K562 (cell line): Measurements from ENCODE around the gene H2AZ2. TPM values are rescaled to one million over a fixed set of nuclear protein-coding genes. Genes with fewer than 3 reads are reported as not detected.

ENCODE experiments used
- ATAC-seq: fragments of 200-7000 bp; cut with Tn5 transposase; 3 replicates; pipeline ENCODE4 v1.9.1; 2020; ENCODE audit warnings: moderate library complexity
- BruUV-seq: library from RNA; stranded (reverse); fragments of 400-500 nt; replicated peaks from 2 replicates; lab custom pipeline; 2021; lab: Mats Ljungman, UMichigan
- CTCF ChIA-PET: fragments of 300-600 bp; formaldehyde crosslinking; extraction: SDS; loops from one replicate; lab custom pipeline; 2021; ENCODE audit warnings: low intra/inter-chr PET ratio; lab: Yijun Ruan, JAX
- POLR2A ChIA-PET: fragments of 300-600, 350-650 bp; sonication (Branson Sonifier 250); formaldehyde crosslinking; extraction: SDS; loops from one replicate; lab custom pipeline; 2021; ENCODE audit warnings: antibody characterized with exemption, inconsistent platforms; lab: Yijun Ruan, JAX
- DNase-seq, 4 experiments: peaks; one replicate each; pipeline versions ENCODE4 v3.0.0 to v3.0.0-alpha.2; 2011 to 2018; ENCODE audit warnings: low spot score in 3 of 4, mixed read lengths in 3 of 4; ENCODE audit errors: extremely low read depth in 1 of 4
- FAIRE-seq: peaks from 2 replicates; lab custom pipeline; 2011; peaks lifted over from hg19 to GRCh38; lab: Jason Lieb, UNC
- H2AFZ ChIP-seq: 2 replicates; pipeline ENCODE4 v1.6.0; 2011; ENCODE audit warnings: low read depth, low read length, control low read depth, inconsistent platforms
- H3K27ac ChIP-seq: fragments of 200-600 bp; 3 replicates; pipeline ENCODE4 v1.8.0; 2011; ENCODE audit warnings: low read depth, mild to moderate bottlenecking, control low read depth, inconsistent platforms, low read length, moderate library complexity, mixed read lengths; ENCODE audit errors: extremely low read depth
- H3K27me3 ChIP-seq, 2 experiments: fragments of 300-600 bp in 1 of 2; 2 replicates in 1 of 2; 3 replicates in 1 of 2; pipeline versions ENCODE4 v1.6.0 to v1.8.0; 2011; ENCODE audit warnings: inconsistent platforms in 2 of 2, low read length in 2 of 2, mild to moderate bottlenecking in 1 of 2, mixed read lengths in 1 of 2, moderate library complexity in 1 of 2; ENCODE audit not compliant: control insufficient read depth in 2 of 2, insufficient read depth in 2 of 2
- H3K36me3 ChIP-seq: fragments of 300-600 bp; 3 replicates; pipeline ENCODE4 v1.8.0; 2011; ENCODE audit warnings: mild to moderate bottlenecking, low read length, inconsistent platforms; ENCODE audit not compliant: control insufficient read depth, insufficient read depth
- H3K4me1 ChIP-seq, 2 experiments: fragments of 200-600 bp in 1 of 2; replicated peaks in 1 of 2; 2 replicates in 1 of 2; 3 replicates in 1 of 2; pipeline versions ENCODE4 v1.5.1 to v1.8.0; 2011; ENCODE audit warnings: inconsistent platforms in 2 of 2, low read length in 2 of 2, mild to moderate bottlenecking in 1 of 2, mixed read lengths in 1 of 2, moderate library complexity in 1 of 2; ENCODE audit not compliant: control insufficient read depth in 2 of 2, insufficient read depth in 2 of 2
- H3K4me2 ChIP-seq: 2 replicates; pipeline ENCODE4 v1.6.1; 2011; ENCODE audit warnings: low read length, control low read depth, inconsistent platforms, mixed read lengths; ENCODE audit not compliant: insufficient read depth
- H3K4me3 ChIP-seq: fragments of 200-600 bp; sonication (generic), shearing (Covaris generic); 2 replicates; pipeline ENCODE4 v1.5.1; 2016; ENCODE audit warnings: control low read depth, inconsistent platforms
- H3K79me2 ChIP-seq: fragments of 200-600 bp; 3 replicates; pipeline ENCODE4 v1.8.0; 2011; ENCODE audit warnings: low read length, inconsistent platforms; ENCODE audit not compliant: control insufficient read depth, insufficient read depth
- H3K9ac ChIP-seq, 2 experiments: 2 replicates each; pipeline versions ENCODE4 v1.6.0 to v1.6.1; 2011; ENCODE audit warnings: low read depth in 2 of 2, low read length in 2 of 2, control low read depth in 1 of 2, inconsistent platforms in 1 of 2, mild to moderate bottlenecking in 1 of 2, mixed read lengths in 1 of 2; ENCODE audit not compliant: insufficient read depth in 1 of 2
- H3K9me1 ChIP-seq: one replicate; pipeline ENCODE4 v1.6.0; 2011; ENCODE audit warnings: inconsistent platforms, mild to moderate bottlenecking, low read length, moderate library complexity; ENCODE audit not compliant: control insufficient read depth, insufficient read depth
- H3K9me3 ChIP-seq: replicated peaks from 2 replicates; pipeline ENCODE4 v1.5.1; 2011; ENCODE audit warnings: low read depth, low read length, inconsistent platforms; ENCODE audit not compliant: control insufficient read depth, insufficient read depth
- H4K20me1 ChIP-seq: replicated peaks from 2 replicates; pipeline ENCODE4 v1.6.1; 2011; ENCODE audit warnings: low read length, inconsistent platforms, mixed read lengths; ENCODE audit not compliant: control insufficient read depth, insufficient read depth
- IFI16 ChIP-seq: fragments of 250-450 bp; sonication (Bioruptor Pico); IDR thresholded peaks from 2 replicates; pipeline ENCODE4 v2.1.2; 2022; ENCODE audit warnings: mild to moderate bottlenecking, inconsistent platforms
- L3MBTL2 ChIP-seq: fragments of 450-650 bp; IDR thresholded peaks from 2 replicates; pipeline ENCODE4 v1.6.1; 2016; ENCODE audit warnings: mild to moderate bottlenecking, moderate library complexity
- NBN ChIP-seq: fragments of 450-650 bp; IDR thresholded peaks from 2 replicates; pipeline ENCODE4 v1.6.1; 2016; ENCODE audit warnings: low read depth, mild to moderate bottlenecking
- PRDM10 ChIP-seq: fragments of 450-650 bp; IDR thresholded peaks from 2 replicates; pipeline ENCODE4 v1.6.1; 2018; ENCODE audit not compliant: partially characterized antibody
- SMARCB1 ChIP-seq: IDR thresholded peaks from 2 replicates; pipeline ENCODE4 v1.6.1; 2011; ENCODE audit warnings: improper control_type of control experiment, low read depth; ENCODE audit not compliant: insufficient read length
- TAF9B ChIP-seq: fragments of 450-650 bp; IDR thresholded peaks from 2 replicates; pipeline ENCODE4 v1.6.1; 2018; ENCODE audit warnings: mild to moderate bottlenecking; ENCODE audit not compliant: partially characterized antibody
- ZNF197 ChIP-seq: fragments of 200-800 bp; sonication (Bioruptor generic); IDR thresholded peaks from 2 replicates; pipeline ENCODE4 v1.6.1; 2016; ENCODE audit warnings: low read depth, missing genetic modification characterization, missing compliant biosample characterization
- ZNF639 ChIP-seq, 2 experiments: fragments of 200-800 bp in 1 of 2; sonication (Bioruptor generic) in 1 of 2; sonication (generic) in 1 of 2; formaldehyde crosslinking in 1 of 2; IDR thresholded peaks in 1 of 2; conservative IDR thresholded peaks in 1 of 2; 2 replicates each; pipeline versions ENCODE4 v1.5.0 to v1.6.1; 2016 to 2020; ENCODE audit warnings: missing compliant biosample characterization in 1 of 2, missing genetic modification characterization in 1 of 2, missing genetic modification reagents in 1 of 2
- WGBS: fragments of 100-300 bp; shearing (Covaris generic); methylation state at CpG from one replicate; pipeline ENCODE4 v1.1.6; 2016; ENCODE audit warnings: low coverage, mixed read lengths; ENCODE audit not compliant: insufficient coverage; ENCODE audit errors: missing lambda C conversion rate; 5-methylcytosine and 5-hydroxymethylcytosine counted together
- in situ Hi-C: fragments of 300-500 bp; cut with MboI; formaldehyde crosslinking; loops from 4 replicates; pipeline ENCODE4 v1.15.0; 2018; ENCODE audit warnings: inconsistent platforms, mixed read lengths
- intact Hi-C: fragments of 100-400 bp; cut with micrococcal nuclease; formaldehyde crosslinking; loops from 2 replicates; pipeline ENCODE4 v1.14.2; 2022
- polyA plus RNA-seq, 8 experiments: library from polyadenylated mRNA; depleted of rRNA in 4 of 8; stranded (reverse) in 5 of 8; unstranded in 3 of 8; fragments of >200 nt; fragmentation: Nextera tagmentation in 2 of 8; fragmentation: Illumina TruSeq in 1 of 8; extraction: Ambion mirVana in 2 of 8; extraction: Trizol in 1 of 8; gene quantifications; 2 replicates each; pipeline versions ENCODE4 v1.2.1 to v1.2.3, GENCODE V29; 2011 to 2014; ENCODE audit warnings: inconsistent platforms in 1 of 8, missing spikeins in 1 of 8
- total RNA-seq, 7 experiments: library from RNA; depleted of rRNA in 6 of 7; stranded (reverse); fragments of >200 nt in 6 of 7; fragmentation: Illumina TruSeq in 2 of 7; extraction: Trizol in 2 of 7; gene quantifications; 2 replicates each; pipeline versions ENCODE4 v1.2.1 to v1.2.3, GENCODE V29; 2011 to 2021; ENCODE audit warnings: low replicate concordance in 1 of 7

The H2AZ2 gene
- total and polyA plus RNA-seq, 9 of the 15 experiments (the other 6 are each of a cell fraction or from before 2014, with no cell fraction given) = 105 to 382 (median 286) TPM

- TF ChIP-seq PRDM10 = no peak
- TF ChIP-seq, all 486 proteins: peak for 8
Observed at GRCh38 chr7:44823255-44823781, 24.6 kb downstream of the H2AZ2 start (continued).

DNA sequence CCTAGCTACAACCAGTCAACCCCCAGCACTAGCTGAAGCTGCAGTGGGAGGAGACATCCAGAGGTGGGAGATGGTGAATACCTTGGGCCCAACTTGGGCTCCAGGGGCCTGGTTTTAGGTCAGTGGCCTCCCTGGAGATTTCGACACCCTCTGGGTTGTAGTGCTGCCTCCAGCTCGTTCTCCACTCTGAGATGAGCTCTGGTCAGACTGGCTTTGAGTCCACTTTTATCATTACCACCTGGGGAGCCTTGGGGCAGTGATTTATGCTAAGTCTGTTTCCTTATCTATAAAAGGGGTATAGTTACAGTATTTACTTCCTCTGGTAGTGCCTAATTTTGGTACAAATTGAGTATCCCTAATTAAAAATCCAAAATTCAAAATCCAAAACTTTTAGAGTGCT lies 28.6 kb downstream of the H2AZ2 start:
- H3K27ac ChIP-seq = no peak overlapping the region
- intact Hi-C loops (no loop called here), in situ Hi-C loops (no loop called here)
- no peaks in the 10 kb centered on the region for H3K27me3 ChIP-seq
- CTCF ChIA-PET = no interaction called here
- ATAC-seq = no peak
- POLR2A ChIA-PET = interaction anchor here (0.6 to 1.2 kb wide), 3 partner anchors 12 to 465 kb away, joined by 3 to 5 read pairs (median 3); partner anchors contain the start of gene H2AZ2
- peaks cover 3% of the 10 kb centered on the region; the same call in 1 of the 3 replicates for H3K36me3 ChIP-seq
- 48% methylated on average over 2 of the region's 2 CpGs for WGBS
- H3K4me1 ChIP-seq = peaks cover 0 to 2% of the 10 kb centered on the region in 2 experiments; a peak in 1 of 5 replicates
- H3K4me2 ChIP-seq = no peak overlapping the region
- H4K20me1 ChIP-seq = no peaks in the 10 kb centered on the region
- H3K9ac ChIP-seq = no peak overlapping the region
- FAIRE-seq = no peak
- no TSS peak for BruUV-seq
- H3K79me2 ChIP-seq = no peaks in the 10 kb centered on the region
- no peak overlapping the region for H2AFZ ChIP-seq
- H3K4me3 ChIP-seq = no peak overlapping the region
- no peaks in the 10 kb centered on the region for H3K9me3 ChIP-seq
- peaks cover 3% of the 10 kb centered on the region for H3K9me1 ChIP-seq
- TF ChIP-seq TAF9B (no peak), NBN (no peak), IFI16 (no peak), ZNF197 (CRISPR knock-in tag) (no peak), SMARCB1 (no peak), L3MBTL2 (no peak), ZNF639 (CRISPR knock-in tag; conservative IDR thresholded peaks at IDR 0.05 in 1 of 2, IDR thresholded peaks at IDR 0.05 in 1 of 2) (no peak)
- no peak for DNase-seq
